HCT116 (cell line): ENCODE measurements around the gene ARNT2.
"Not testable (repeated sequence)": the region's sequence is repeated elsewhere in the genome, so short reads cannot be mapped to it uniquely, and the experiment has no call there.

Source experiments
- ATF3 ChIP-seq: IDR thresholded peaks from 2 replicates; pipeline ENCODE4 v1.6.1; 2012
- CEBPB ChIP-seq: IDR thresholded peaks from 2 replicates; pipeline ENCODE4 v1.6.1; 2012; ENCODE audit warnings: low read depth
- CTCF ChIP-seq, 3 experiments: fragments of 200-600 bp in 1 of 3; sonication (generic) in 1 of 3; IDR thresholded peaks in 2 of 3; conservative IDR thresholded peaks in 1 of 3; 2 replicates each; pipeline ENCODE4 v1.5.1; 2012 to 2017; ENCODE audit warnings: low read depth in 2 of 3, low read length in 2 of 3, antibody characterized with exemption in 1 of 3, borderline replicate concordance in 1 of 3, control low read depth in 1 of 3, mild to moderate bottlenecking in 1 of 3, mixed read lengths in 1 of 3, mixed run types in 1 of 3, moderate library complexity in 1 of 3; ENCODE audit not compliant: insufficient read depth in 1 of 3
- ELF1 ChIP-seq: IDR thresholded peaks from 2 replicates; pipeline ENCODE4 v1.6.1; 2012; ENCODE audit warnings: low read depth, borderline replicate concordance
- MAX ChIP-seq: IDR thresholded peaks from 2 replicates; pipeline ENCODE4 v1.6.1; 2012
- POLR2A ChIP-seq: IDR thresholded peaks from 2 replicates; pipeline ENCODE4 v1.7.0; 2011; ENCODE audit warnings: borderline replicate concordance; ENCODE audit not compliant: insufficient read depth, insufficient read length; ENCODE audit errors: extremely low read depth
- POLR2AphosphoS5 ChIP-seq: IDR thresholded peaks from 2 replicates; pipeline ENCODE4 v1.6.1; 2011; ENCODE audit warnings: mild to moderate bottlenecking, low read depth, low read length, moderate library complexity
- TCF7L2 ChIP-seq: IDR thresholded peaks from 2 replicates; pipeline ENCODE4 v1.7.0; 2011; ENCODE audit warnings: borderline replicate concordance, inconsistent platforms; ENCODE audit not compliant: insufficient read depth, insufficient read length; ENCODE audit errors: extremely low read depth
- YY1 ChIP-seq: IDR thresholded peaks from 2 replicates; pipeline ENCODE4 v1.6.1; 2011; ENCODE audit warnings: low read length, low read depth, moderate library complexity, mild to moderate bottlenecking; ENCODE audit not compliant: insufficient replicate concordance; ENCODE audit errors: extremely low read depth

GRCh38 chr15:80510985-80511384, 106.8 kb downstream of the ARNT2 start:
- TF ChIP-seq ATF3; POLR2AphosphoS5; CTCF (IDR thresholded peaks at IDR 0.05 in 2 of 3, conservative IDR thresholded peaks at IDR 0.05 in 1 of 3; ENCODE audit: borderline replicate concordance in 1 of 3, insufficient read depth in 1 of 3, low read depth in 2 of 3, low read length in 2 of 3); POLR2A; MAX; CEBPB; YY1; ELF1; TCF7L2: not testable (repeated sequence)
